HPDE6-E6E7 (cell line): Measurements from ENCODE around the gene PRR16.

Experiments used
- DNase-seq: peaks from one replicate; pipeline ENCODE4 v3.0.0; 2011; ENCODE audit warnings: missing footprints; ENCODE audit errors: extremely low spot score

PRR16 gene

GRCh38 chr5:120463006-120463680, 957 bp upstream of the PRR16 start:
- no peak for DNase-seq

GRCh38 chr5:120464627-120465435, 731 bp downstream of the PRR16 start:
- DNase-seq: peak; percentile 11

- peak; percentile 9 for DNase-seq
Observed at GRCh38 chr5:120465436-120465961, 1.4 kb downstream of the PRR16 start.

- no peak for DNase-seq
Observed at GRCh38 chr5:120466341-120467006, 2.4 kb downstream of the PRR16 start.

GRCh38 chr5:120471971-120472370, 7.9 kb downstream of the PRR16 start:
- no peak for DNase-seq

GRCh38 chr5:120472911-120473310, 8.8 kb downstream of the PRR16 start:
- no peak for DNase-seq

GRCh38 chr5:120473332-120473731, 9.2 kb downstream of the PRR16 start:
- no peak for DNase-seq

- no peak for DNase-seq
Observed at GRCh38 chr5:120476063-120476462, 12.0 kb downstream of the PRR16 start.

GRCh38 chr5:120479066-120479465, 15.0 kb downstream of the PRR16 start:
- no peak for DNase-seq

GRCh38 chr5:120499876-120500563, 35.9 kb downstream of the PRR16 start:
- DNase-seq: no peak

GRCh38 chr5:120502531-120502930, 38.4 kb downstream of the PRR16 start:
- no peak for DNase-seq

- DNase-seq: no peak
Observed at GRCh38 chr5:120503341-120503740, 39.2 kb downstream of the PRR16 start.

GRCh38 chr5:120504057-120504456, 40.0 kb downstream of the PRR16 start:
- DNase-seq: no peak

GRCh38 chr5:120507197-120507596, 43.1 kb downstream of the PRR16 start:
- DNase-seq: no peak

GRCh38 chr5:120507800-120508463, 43.8 kb downstream of the PRR16 start:
- no peak for DNase-seq

GRCh38 chr5:120509053-120509452, 45.0 kb downstream of the PRR16 start:
- no peak for DNase-seq

- DNase-seq: no peak
Observed at GRCh38 chr5:120510098-120510637, 46.1 kb downstream of the PRR16 start.

- DNase-seq: no peak
Observed at GRCh38 chr5:120510994-120511686, 47.0 kb downstream of the PRR16 start.

GRCh38 chr5:120512068-120512467, 48.0 kb downstream of the PRR16 start:
- DNase-seq: no peak
